GM21576 (cell line): Measurements from ENCODE around the gene CD276.
"Not testable (repeated sequence)": the region's sequence is repeated elsewhere in the genome, so short reads cannot be mapped to it uniquely, and the experiment has no call there.

Experiments used
- ATAC-seq: cut with Tn5 transposase; IDR thresholded peaks from one replicate; pipeline ENCODE4 v1.9.1; 2021; ENCODE audit warnings: mild to moderate bottlenecking, moderate library complexity; ENCODE audit not compliant: unreplicated experiment

The CD276 gene

GRCh38 chr15:73684581-73685455 lies 635 bp downstream of the CD276 start:
- ATAC-seq: no peak

DNA sequence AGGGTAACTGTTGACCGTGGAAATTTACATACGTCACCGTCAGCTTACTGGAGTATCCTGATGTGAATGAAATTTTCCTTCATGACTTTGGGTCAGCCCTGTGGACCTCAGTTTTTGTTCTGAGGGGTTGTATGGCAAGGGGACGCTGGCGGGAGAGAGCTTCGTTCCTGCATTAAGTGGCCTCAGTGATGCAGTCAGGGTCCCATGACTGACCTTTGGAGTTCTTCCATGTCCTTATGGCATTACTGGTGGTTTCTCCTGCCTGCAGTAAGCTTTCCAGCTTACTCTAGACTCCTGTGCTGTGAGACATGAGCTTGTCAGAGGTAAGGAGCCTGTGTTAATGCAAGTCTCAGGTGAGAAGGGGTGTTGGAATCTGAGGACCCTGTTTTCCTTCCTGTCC lies 1.8 kb downstream of the CD276 start:
- no peak for ATAC-seq

GRCh38 chr15:73686781-73687256 lies 2.6 kb downstream of the CD276 start:
- ATAC-seq: no peak

GRCh38 chr15:73687351-73687750 lies 3.2 kb downstream of the CD276 start:
- ATAC-seq: no peak

- ATAC-seq: no peak
These were observed 4.3 kb downstream of the CD276 start for GRCh38 chr15:73688455-73688854.

GRCh38 chr15:73691396-73691795 lies 7.2 kb downstream of the CD276 start:
- no peak for ATAC-seq

DNA sequence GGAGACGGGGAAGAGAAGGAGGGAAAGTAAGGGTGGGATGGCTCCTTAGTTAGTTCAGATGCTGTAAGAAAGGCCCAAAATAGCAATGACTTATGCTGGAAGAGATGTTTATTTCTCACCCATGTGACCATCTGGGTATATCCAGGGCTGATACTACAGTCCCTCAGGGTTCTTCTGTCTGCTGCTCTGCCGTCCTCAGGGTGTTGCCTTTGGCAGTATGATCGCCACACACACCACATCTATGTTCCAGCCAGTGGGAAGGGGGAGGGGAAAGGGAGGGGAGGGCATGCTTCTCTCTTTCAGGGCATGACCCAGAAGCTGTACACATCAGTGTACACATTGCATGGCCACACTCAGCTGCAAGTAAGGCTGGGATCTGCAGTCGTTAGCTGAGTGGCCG lies 10.2 kb downstream of the CD276 start:
- ATAC-seq: no peak

- ATAC-seq: no peak
These were observed 11.8 kb downstream of the CD276 start for GRCh38 chr15:73695773-73696640.

DNA sequence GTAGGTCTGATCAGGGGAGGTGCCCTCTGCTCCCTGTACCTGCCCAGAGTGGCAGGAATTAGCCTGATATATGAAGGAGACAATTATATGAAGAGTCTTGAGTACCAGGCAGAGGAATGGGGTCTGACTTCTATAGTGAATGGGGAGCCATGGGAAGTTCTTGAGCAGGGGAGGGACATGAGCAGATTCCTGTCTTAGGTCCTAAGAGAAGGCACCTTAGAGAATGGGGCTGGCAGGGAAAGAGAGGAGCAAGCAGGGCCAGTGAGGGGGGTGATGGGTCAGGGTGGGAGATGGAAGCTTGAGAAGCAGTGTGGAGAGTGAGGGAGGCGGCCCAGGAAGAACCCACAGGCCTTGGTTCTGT lies 12.4 kb downstream of the CD276 start:
- no peak for ATAC-seq

DNA sequence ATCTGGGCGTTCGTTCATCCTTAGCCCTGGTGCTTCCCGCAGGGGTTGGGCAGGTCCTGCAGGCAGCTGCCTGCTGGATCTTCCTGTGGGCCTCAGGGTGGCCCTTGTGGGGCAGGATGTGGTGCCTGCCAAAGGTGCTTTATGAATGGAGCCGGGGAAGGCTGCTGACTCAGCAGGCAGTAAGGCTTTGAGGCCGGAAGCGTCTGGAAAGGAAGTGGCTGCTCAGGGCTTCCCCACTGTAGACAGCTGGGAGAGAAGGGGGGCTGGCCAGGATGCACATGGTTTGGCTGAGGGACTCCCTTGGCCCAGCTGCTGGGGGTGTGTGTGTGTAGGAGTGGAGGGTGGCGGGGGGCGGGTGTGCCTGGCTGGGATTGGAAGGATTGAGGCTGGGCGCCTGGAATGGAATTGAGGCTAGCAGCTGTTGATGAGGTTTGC lies 12.9 kb downstream of the CD276 start:
- ATAC-seq: peak; percentile 66

GRCh38 chr15:73699249-73700040 lies 15.3 kb downstream of the CD276 start:
- ATAC-seq: no peak

DNA sequence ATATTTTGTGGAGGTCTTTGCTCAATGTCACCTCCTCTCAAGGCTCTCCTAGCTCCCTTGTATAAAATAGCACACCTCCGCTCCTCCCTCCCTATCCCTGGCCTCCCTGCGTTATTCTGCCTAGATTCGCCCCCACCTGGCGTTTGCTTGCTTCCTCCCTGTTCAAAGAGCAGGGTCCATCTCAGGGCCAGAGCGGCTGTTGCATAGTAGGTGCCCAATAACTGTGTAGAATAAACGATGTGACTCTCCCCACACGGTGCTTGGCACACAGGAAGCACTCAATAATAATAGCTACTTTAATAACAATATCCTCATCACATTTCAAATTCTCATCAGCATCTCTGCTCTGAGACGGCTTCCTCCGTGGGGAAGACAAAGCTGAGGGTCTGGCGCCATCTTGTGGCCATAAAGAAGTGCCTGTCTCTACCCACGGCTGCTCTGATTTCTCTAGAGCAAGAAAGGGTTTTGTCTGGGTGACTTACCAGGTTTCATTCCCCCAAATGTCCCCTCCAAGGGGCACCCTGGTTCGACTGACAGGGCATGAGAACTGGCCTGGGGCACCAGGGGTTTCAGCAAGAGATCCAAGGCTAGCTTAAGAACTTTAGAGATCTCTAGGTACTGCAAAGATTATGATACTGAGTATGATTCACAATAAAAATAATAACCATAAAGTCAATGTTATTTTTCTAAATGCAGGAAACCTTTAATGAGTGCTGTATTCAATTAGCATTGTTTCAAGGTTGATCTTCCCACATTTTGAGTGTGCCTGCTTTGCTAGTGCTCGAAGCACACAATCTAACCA lies 16.1 kb downstream of the CD276 start:
- ATAC-seq: no peak

DNA sequence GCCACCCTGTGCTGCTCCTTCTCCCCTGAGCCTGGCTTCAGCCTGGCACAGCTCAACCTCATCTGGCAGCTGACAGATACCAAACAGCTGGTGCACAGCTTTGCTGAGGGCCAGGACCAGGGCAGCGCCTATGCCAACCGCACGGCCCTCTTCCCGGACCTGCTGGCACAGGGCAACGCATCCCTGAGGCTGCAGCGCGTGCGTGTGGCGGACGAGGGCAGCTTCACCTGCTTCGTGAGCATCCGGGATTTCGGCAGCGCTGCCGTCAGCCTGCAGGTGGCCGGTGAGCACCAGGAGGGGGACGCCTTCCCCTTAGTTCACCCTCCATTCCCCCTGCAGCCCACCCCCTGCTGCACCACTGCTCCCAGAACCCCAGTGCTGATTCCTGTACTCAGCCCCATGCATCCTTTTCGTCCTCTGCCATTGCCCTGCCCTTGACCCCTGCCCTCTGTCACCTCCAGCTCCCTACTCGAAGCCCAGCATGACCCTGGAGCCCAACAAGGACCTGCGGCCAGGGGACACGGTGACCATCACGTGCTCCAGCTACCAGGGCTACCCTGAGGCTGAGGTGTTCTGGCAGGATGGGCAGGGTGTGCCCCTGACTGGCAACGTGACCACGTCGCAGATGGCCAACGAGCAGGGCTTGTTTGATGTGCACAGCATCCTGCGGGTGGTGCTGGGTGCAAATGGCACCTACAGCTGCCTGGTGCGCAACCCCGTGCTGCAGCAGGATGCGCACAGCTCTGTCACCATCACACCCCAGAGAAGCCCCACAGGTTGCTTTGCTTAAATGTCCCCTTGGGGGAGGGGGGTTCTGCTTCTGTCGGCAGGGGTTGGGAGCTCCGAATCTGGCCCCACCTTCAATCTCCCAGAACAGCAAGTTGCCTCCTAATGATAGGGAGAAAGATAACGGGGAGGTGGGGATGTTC lies 18.4 kb downstream of the CD276 start:
- ATAC-seq: not testable (repeated sequence)

DNA sequence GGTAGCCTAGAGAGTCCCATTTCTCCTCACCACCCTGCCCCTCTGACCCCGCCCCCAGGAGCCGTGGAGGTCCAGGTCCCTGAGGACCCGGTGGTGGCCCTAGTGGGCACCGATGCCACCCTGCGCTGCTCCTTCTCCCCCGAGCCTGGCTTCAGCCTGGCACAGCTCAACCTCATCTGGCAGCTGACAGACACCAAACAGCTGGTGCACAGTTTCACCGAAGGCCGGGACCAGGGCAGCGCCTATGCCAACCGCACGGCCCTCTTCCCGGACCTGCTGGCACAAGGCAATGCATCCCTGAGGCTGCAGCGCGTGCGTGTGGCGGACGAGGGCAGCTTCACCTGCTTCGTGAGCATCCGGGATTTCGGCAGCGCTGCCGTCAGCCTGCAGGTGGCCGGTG lies 19.4 kb downstream of the CD276 start:
- ATAC-seq: not testable (repeated sequence)

GRCh38 chr15:73704142-73704868 lies 20.1 kb downstream of the CD276 start:
- not testable (repeated sequence) for ATAC-seq

- ATAC-seq: no peak
These were observed 20.9 kb downstream of the CD276 start for GRCh38 chr15:73704869-73705645.

- no peak for ATAC-seq
These were observed 24.5 kb downstream of the CD276 start for GRCh38 chr15:73708691-73709090.

DNA sequence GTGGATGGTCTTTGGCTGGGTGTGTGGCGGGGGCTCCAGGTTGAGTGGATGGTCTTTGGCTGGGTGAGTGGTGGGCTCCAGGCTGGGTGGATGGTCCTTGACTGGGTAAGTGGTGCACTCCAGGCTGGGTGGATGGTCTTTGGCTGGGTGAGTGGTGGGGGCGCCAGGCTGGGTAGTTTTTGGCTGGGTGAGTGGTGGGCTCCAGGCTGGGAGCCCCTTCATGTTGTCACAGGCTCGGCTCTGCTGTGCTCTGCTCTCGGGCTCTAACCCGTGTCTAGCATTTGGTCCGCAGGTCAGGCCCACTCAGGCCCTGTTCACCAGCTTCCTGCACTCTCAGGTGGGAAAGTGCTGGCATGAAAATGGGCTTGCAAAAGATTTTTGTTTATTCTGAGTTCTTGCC lies 25.1 kb downstream of the CD276 start:
- no peak for ATAC-seq
